HEK293T (cell line): ENCODE measurements around the gene PDE8A.

Experiments used
- CTBP1 ChIP-seq: fragments of 450-650 bp; IDR thresholded peaks from 2 replicates; pipeline ENCODE4 v1.6.1; 2016; ENCODE audit warnings: borderline replicate concordance
- FOXA1 ChIP-seq: fragments of 450-650 bp; IDR thresholded peaks from 2 replicates; pipeline ENCODE4 v1.6.1; 2016; ENCODE audit warnings: mild to moderate bottlenecking
- L3MBTL2 ChIP-seq: fragments of 450-650 bp; conservative IDR thresholded peaks from 2 replicates; pipeline ENCODE4 v1.6.1; 2016; ENCODE audit warnings: mild to moderate bottlenecking
- SP1 ChIP-seq: fragments of 450-650 bp; IDR thresholded peaks from 2 replicates; pipeline ENCODE4 v1.6.1; 2017
- SUZ12 ChIP-seq: fragments of 450-650 bp; IDR thresholded peaks from 2 replicates; pipeline ENCODE4 v1.6.1; 2016; ENCODE audit warnings: mild to moderate bottlenecking
- TARDBP ChIP-seq: fragments of 450-650 bp; IDR thresholded peaks from 2 replicates; pipeline ENCODE4 v1.6.1; 2016
- ZNF384 ChIP-seq: fragments of 450-650 bp; IDR thresholded peaks from 2 replicates; pipeline ENCODE4 v1.6.1; 2016

GRCh38 chr15:84960391-84961113 lies 21.1 kb upstream of the PDE8A start:
- TF ChIP-seq L3MBTL2: no peak
- TF ChIP-seq FOXA1: no peak
- TF ChIP-seq ZNF384: no peak
- TF ChIP-seq TARDBP: no peak
- no peak for TF ChIP-seq SUZ12
- TF ChIP-seq CTBP1: no peak
- TF ChIP-seq SP1: no peak
